Natural killer cell (primary cell): ENCODE data around the gene PKP1. TPM values are rescaled to one million over a fixed set of nuclear protein-coding genes. Genes with fewer than 3 reads are reported as not detected.
A peak's percentile ranks its signal among the peaks of the same experiment; 100 is the strongest.

Experiments used
- ATAC-seq, 3 donors: fragments of 150-1000 bp in 2 of 3; fragments of 200-7000 bp in 1 of 3; cut with Tn5 transposase; 1 replicate in 1 of 3; 2 replicates in 2 of 3; pipeline ENCODE4 v1.10.0; 2021; ENCODE audit warnings: mild to moderate bottlenecking in 2 of 3, moderate library complexity in 2 of 3
- DNase-seq, 2 donors: peaks; one replicate each; pipeline versions ENCODE4 v3.0.0 to v3.0.0-alpha.2; 2013 to 2021; ENCODE audit warnings: mixed read lengths in 1 of 2
- H3K27ac ChIP-seq: one replicate; pipeline ENCODE4 v1.5.1; 2013; ENCODE audit warnings: mild to moderate bottlenecking, low read length
- H3K27me3 ChIP-seq: one replicate; pipeline ENCODE4 v1.6.1; 2013; ENCODE audit warnings: low read length; ENCODE audit not compliant: control insufficient read depth, insufficient read depth
- H3K36me3 ChIP-seq: one replicate; pipeline ENCODE4 v1.6.1; 2013; ENCODE audit warnings: low read length; ENCODE audit not compliant: control insufficient read depth, insufficient read depth
- H3K4me1 ChIP-seq: one replicate; pipeline ENCODE4 v1.6.1; 2013; ENCODE audit warnings: low read length; ENCODE audit not compliant: control insufficient read depth, insufficient read depth
- H3K4me3 ChIP-seq: one replicate; pipeline ENCODE4 v1.5.1; 2013; ENCODE audit warnings: low read length
- H3K9me3 ChIP-seq: one replicate; pipeline ENCODE4 v1.6.1; 2013; ENCODE audit warnings: low read length; ENCODE audit not compliant: control insufficient read depth, insufficient read depth
- H3K27ac Mint-ChIP-seq, 2 donors: one replicate each; pipeline ENCODE4 v1.8.0; 2022; ENCODE audit warnings: mild to moderate bottlenecking in 2 of 2, mixed read lengths in 2 of 2, moderate library complexity in 1 of 2
- H3K27me3 Mint-ChIP-seq, 2 donors: one replicate each; pipeline ENCODE4 v1.8.0; 2022; ENCODE audit warnings: low read depth in 2 of 2, mixed read lengths in 2 of 2
- H3K36me3 Mint-ChIP-seq: one replicate; pipeline ENCODE4 v1.8.0; 2022; ENCODE audit warnings: mixed read lengths
- H3K4me1 Mint-ChIP-seq, 2 donors: one replicate each; pipeline ENCODE4 v1.8.0; 2022; ENCODE audit warnings: mixed read lengths in 2 of 2
- H3K4me3 Mint-ChIP-seq: one replicate; pipeline ENCODE4 v1.8.0; 2022; ENCODE audit warnings: mild to moderate bottlenecking, moderate library complexity, mixed read lengths
- H3K9me3 Mint-ChIP-seq, 2 donors: one replicate each; pipeline ENCODE4 v1.8.0; 2022; ENCODE audit warnings: mixed read lengths in 2 of 2
- CTCF ChIP-seq: fragments of 200-600 bp; IDR thresholded peaks from one replicate; pipeline ENCODE4 v1.8.0; 2022; ENCODE audit warnings: antibody characterized with exemption
- WGBS: methylation state at CpG from one replicate; pipeline ENCODE4 v1.1.7; 2013; ENCODE audit warnings: missing lambda C conversion rate; ENCODE audit not compliant: insufficient coverage; 5-methylcytosine and 5-hydroxymethylcytosine counted together
- intact Hi-C: fragments of 100-400 bp; cut with micrococcal nuclease; formaldehyde crosslinking; loops from one replicate; pipeline ENCODE4 v1.14.2; 2022
- total RNA-seq, 4 donors: library from RNA; stranded (reverse); fragments of 120-200 nt in 1 of 4; gene quantifications; one replicate each; pipeline versions ENCODE4 v1.2.3 to v1.2.4, GENCODE V29; 2013 to 2022

Gene PKP1
- total RNA-seq, 3 donors from 2014 or later (not counting 1 experiment from before 2014, with no cell fraction given): not detected

- no peaks in the 10 kb centered on the region for H3K4me1 Mint-ChIP-seq
- H3K9me3 Mint-ChIP-seq: no peaks in the 10 kb centered on the region
- H3K27ac Mint-ChIP-seq: no peak overlapping the region
- no peak overlapping the region for H3K4me3 Mint-ChIP-seq
- Histone ChIP-seq H3K27me3 (no peaks in the 10 kb centered on the region), H3K27ac (no peak overlapping the region), H3K36me3 (no peaks in the 10 kb centered on the region), H3K9me3 (no peaks in the 10 kb centered on the region), H3K4me3 (no peak overlapping the region), H3K4me1 (no peaks in the 10 kb centered on the region)
- no peak for ATAC-seq
- DNase-seq: peak in 1 of 2 donors; percentile 7
- peaks cover 9 to 16% of the 10 kb centered on the region in 2 donors for H3K27me3 Mint-ChIP-seq
- WGBS: 89% methylated on average over 14 of the region's 14 CpGs
- H3K36me3 Mint-ChIP-seq: no peaks in the 10 kb centered on the region
- intact Hi-C loops: no loop called here
- no peak for TF ChIP-seq CTCF
These were observed 24.5 kb upstream of the PKP1 start for GRCh38 chr1:201258763-201259230.

- no peak overlapping the region for H3K27ac ChIP-seq
- H3K4me3 ChIP-seq: no peak overlapping the region
- H3K9me3 Mint-ChIP-seq: no peaks in the 10 kb centered on the region
- H3K27me3 ChIP-seq: no peaks in the 10 kb centered on the region
- no peaks in the 10 kb centered on the region for H3K9me3 ChIP-seq
- no peak overlapping the region for H3K4me3 Mint-ChIP-seq
- peaks cover 9 to 23% of the 10 kb centered on the region in 2 donors for H3K27me3 Mint-ChIP-seq
- no peak for TF ChIP-seq CTCF
- no peak overlapping the region for H3K27ac Mint-ChIP-seq
- intact Hi-C loops: no loop called here
- no peak for ATAC-seq
- no peaks in the 10 kb centered on the region for H3K4me1 ChIP-seq
- DNase-seq: peak in 1 of 2 donors; percentile 14
- 13% methylated on average over 28 of the region's 28 CpGs for WGBS
- H3K36me3 ChIP-seq: no peaks in the 10 kb centered on the region
- no peaks in the 10 kb centered on the region for H3K4me1 Mint-ChIP-seq
- H3K36me3 Mint-ChIP-seq: no peaks in the 10 kb centered on the region
These were observed 23.6 kb upstream of the PKP1 start for GRCh38 chr1:201259476-201260235.

- no peaks in the 10 kb centered on the region for H3K9me3 Mint-ChIP-seq
- Histone ChIP-seq H3K36me3 (no peaks in the 10 kb centered on the region), H3K9me3 (no peaks in the 10 kb centered on the region), H3K27me3 (no peaks in the 10 kb centered on the region), H3K27ac (no peak overlapping the region), H3K4me1 (no peaks in the 10 kb centered on the region), H3K4me3 (no peak overlapping the region)
- no peak overlapping the region for H3K27ac Mint-ChIP-seq
- H3K36me3 Mint-ChIP-seq: no peaks in the 10 kb centered on the region
- intact Hi-C loops: no loop called here
- no peak for ATAC-seq
- 56% methylated on average over 11 of the region's 11 CpGs for WGBS
- no peak for TF ChIP-seq CTCF
- no peak overlapping the region for H3K4me3 Mint-ChIP-seq
- no peak for DNase-seq
- H3K27me3 Mint-ChIP-seq: peaks cover 9 to 26% of the 10 kb centered on the region in 2 donors
- H3K4me1 Mint-ChIP-seq: no peaks in the 10 kb centered on the region
These were observed 23.1 kb upstream of the PKP1 start for GRCh38 chr1:201260236-201260590.
